ENCODE measurements around the gene BAX.

DNA sequence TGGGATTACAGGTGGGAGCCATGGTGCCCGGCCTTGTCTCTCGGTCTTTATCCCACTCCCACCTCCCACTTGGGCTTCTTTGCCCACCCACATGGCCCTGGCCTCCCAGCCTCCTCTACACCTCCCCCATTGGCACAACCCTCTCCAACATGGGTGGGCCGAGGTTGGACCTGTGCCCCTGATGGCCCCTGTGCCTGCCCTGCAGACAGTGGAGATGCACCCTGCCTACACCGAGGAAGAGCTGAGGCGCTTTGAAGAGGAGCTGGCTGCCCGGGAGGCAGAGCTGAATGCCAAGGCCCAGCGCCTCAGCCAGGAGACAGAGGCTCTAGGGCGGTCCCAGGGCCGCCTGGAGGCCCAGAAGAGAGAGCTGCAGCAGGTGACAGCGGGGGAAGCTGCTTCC lies 33.7 kb upstream of the BAX start:
- TF ChIP-seq, protein P1, sequence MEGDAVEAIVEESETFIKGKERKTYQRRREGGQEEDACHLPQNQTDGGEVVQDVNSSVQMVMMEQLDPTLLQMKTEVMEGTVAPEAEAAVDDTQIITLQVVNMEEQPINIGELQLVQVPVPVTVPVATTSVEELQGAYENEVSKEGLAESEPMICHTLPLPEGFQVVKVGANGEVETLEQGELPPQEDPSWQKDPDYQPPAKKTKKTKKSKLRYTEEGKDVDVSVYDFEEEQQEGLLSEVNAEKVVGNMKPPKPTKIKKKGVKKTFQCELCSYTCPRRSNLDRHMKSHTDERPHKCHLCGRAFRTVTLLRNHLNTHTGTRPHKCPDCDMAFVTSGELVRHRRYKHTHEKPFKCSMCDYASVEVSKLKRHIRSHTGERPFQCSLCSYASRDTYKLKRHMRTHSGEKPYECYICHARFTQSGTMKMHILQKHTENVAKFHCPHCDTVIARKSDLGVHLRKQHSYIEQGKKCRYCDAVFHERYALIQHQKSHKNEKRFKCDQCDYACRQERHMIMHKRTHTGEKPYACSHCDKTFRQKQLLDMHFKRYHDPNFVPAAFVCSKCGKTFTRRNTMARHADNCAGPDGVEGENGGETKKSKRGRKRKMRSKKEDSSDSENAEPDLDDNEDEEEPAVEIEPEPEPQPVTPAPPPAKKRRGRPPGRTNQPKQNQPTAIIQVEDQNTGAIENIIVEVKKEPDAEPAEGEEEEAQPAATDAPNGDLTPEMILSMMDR (IDR thresholded peaks at IDR 0.05), result no peak
- no peak for TF ChIP-seq EZH2 (IDR thresholded peaks at IDR 0.05; ENCODE audit: borderline replicate concordance, insufficient read depth, low read depth, low read length, poor library complexity, severe bottlenecking)
